HG03520 (cell line): Measurements from ENCODE around the gene CYP46A1.
"Not testable (repeated sequence)": the region's sequence is repeated elsewhere in the genome, so short reads cannot be mapped to it uniquely, and the experiment has no call there.

Experiments
- ATAC-seq: cut with Tn5 transposase; IDR thresholded peaks from one replicate; pipeline ENCODE4 v1.9.1; 2021; ENCODE audit warnings: mild to moderate bottlenecking, moderate library complexity; ENCODE audit not compliant: unreplicated experiment

Gene CYP46A1

DNA sequence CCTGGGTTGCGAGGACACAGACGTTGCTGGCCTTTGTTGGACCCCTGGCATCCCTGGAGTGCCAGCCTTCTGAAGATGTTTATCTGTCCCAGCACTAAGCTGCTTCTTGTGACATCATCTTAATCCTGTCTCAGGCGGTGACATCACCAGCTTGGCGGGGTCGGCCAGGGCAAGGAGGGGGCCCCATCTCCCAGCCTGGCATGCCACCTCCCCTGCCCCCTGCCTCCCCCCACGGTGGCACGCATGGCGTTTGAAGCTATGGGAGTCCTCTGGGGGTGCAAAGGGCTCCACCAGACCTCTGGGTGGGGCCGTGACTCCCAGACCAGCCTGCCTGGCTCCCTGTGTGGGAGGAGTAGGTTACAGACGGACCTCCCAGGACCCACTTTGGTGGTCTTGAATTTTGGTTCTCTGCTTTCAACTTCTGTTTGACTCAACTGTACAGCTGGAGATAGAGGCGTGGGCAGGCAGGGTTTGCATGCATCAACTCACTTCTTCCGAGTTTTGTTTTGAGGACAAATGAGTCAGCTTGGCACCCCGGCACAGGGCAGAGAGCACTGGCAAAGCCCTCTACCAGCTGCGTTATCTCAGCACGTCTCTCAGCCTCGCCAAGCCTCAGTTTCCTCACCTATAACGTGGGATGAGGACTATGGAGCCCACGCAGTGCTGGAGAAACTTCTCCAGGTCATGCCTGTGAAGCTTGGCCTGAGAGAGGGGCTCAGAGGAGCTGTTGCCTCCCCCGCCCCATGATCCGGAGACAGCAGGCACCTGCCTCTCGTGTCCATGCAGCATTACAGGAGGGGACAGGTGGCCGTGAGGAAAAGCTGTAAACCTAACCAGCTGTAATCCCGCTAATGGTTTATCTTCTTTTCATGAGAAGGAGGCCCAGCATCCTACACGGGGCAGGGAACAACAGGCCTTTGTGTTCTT, 70.3 kb downstream of the CYP46A1 start:
- no peak for ATAC-seq

- no peak for ATAC-seq
These were observed 70.9 kb downstream of the CYP46A1 start for GRCh38 chr14:99755068-99755405.

DNA sequence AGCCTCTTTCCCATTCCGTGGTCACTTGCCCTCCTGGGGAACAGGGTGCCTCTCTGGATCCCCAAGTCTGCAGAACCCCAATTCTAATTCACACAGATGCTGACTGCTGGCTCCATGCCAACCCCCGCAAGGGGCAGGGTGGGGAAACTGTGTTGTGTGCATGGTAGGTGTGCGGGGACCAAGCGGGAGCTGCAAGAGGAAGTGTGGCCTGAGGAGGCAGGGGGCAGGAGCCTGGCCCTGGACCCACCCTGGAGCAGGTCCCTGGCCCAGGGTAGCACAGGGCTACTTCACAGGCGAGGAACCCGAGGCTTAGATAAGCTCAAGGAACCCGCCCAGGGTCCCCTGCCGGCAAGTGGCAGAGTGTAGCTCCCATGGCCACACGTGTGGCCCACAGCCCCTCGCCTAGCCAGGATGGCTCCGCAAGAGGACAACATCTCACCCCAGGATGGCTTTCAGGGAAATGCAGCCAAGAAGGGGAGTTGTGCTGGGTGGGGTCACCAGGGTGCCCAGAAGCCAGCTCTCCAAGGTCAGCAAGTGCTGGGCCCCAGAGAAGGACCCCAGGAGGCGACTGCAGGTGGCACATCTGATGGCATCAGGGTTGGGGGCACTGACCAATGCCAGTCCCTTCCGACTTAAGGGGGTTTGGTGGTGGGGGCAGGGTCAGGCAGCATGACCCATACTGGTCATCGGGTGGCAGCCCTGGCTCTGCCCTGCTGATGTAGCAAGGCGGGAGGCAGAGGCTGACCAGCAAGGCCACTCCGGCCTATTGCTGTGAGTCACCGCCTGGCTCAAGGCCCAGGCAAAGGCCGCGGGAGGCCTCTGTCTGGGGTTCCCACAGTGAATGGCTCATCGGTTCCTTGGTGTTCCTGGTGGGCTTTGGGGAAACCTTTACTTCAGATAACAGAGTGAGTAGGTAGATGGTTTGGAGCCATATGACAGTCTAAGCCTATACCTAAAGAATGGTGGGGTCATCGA, 71.8 kb downstream of the CYP46A1 start:
- no peak for ATAC-seq

GRCh38 chr14:99756796-99757195, 72.7 kb downstream of the CYP46A1 start:
- no peak for ATAC-seq

GRCh38 chr14:99757331-99758070, 73.4 kb downstream of the CYP46A1 start:
- no peak for ATAC-seq

DNA sequence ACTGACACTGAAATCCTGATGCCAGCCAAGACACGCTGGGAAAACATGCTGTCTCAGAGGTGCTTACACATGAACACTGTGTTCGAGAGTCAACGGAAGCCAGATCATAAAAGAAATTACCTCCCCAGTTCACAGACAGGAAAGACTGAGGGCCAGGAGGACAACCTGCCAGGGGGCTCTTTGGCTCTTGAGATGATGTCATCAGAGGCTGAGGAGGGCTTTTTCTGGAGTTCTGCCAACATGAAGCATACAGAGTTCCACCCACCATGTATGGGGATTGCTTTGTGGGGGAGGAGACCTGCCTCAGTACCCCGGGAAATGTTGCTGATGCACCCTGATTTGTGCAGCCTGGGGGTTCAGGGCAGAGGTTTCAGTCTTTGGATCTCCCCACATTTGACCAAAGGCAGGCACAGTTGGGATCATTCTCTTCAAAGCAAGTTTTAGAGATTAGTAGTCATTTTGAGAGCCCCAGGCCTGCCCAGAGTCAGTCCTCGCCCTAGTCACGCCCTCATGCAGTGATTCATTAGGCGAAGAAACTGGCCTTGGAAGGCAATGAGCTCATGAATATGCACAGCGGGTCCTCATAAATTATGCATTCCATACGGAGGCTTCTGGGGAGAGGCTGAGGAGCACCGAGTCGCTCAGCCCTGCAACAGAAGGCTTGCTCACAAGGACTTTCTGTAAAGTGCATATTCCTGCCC, 74.2 kb downstream of the CYP46A1 start:
- no peak for ATAC-seq

DNA sequence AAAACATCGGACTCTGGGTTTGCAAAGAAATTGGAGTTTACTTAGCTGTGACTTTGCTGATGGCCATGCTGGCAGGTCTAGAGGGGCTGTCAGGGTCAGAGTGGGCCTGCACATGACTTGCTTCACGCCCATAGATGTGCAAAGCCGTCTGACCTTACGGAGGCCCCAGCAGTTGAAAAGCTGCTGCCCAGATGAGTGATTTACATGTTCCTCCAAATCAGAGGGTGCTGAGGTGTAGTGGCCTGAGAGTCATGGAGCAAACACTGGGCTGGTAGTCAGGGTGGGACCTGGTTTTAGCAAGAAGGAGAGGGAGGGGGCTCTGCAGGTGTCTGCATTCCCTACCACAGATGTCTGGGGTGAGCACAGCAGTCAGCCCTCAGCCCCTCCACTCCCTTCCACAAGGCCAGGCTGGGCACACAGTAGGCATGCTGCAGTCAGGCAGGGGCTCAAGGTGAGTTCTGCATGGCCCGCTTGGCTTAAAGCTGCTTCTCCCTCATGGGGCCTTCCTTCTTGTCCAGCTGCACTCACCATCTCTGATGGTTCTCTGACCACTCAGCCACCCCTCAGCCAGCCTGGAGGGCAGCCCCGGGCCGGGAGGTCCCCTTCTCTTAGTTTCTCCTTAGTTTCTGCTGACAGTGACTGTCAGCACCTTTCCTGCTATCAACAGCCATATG, 74.9 kb downstream of the CYP46A1 start:
- no peak for ATAC-seq

GRCh38 chr14:99759546-99759925, 75.4 kb downstream of the CYP46A1 start:
- no peak for ATAC-seq

DNA sequence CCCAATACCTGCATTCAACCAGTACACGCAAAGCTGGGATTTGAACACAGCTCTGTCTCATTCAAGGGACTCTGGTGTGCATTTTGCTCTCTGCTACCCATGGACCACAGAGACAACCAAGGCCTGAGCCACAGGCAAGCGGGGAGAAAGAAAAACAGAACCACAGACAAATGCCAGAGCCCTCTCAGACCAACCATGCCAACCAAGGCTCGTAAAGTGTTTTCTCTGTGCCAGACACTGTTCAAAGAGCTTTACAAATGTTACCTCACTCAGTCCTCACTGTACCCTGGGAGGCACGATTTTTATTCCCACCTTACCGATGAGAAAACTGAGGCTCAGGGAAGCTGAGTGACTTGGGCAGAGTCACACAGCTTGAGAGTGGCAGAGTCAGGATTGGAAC, 76.7 kb downstream of the CYP46A1 start:
- ATAC-seq, result no peak

GRCh38 chr14:99762911-99763310, 78.8 kb downstream of the CYP46A1 start:
- ATAC-seq, result not testable (repeated sequence)

GRCh38 chr14:99763527-99764221, 79.6 kb downstream of the CYP46A1 start:
- ATAC-seq, result no peak

- no peak for ATAC-seq
These were observed 80.2 kb downstream of the CYP46A1 start for GRCh38 chr14:99764222-99764706.

GRCh38 chr14:99768381-99768780, 84.3 kb downstream of the CYP46A1 start:
- no peak for ATAC-seq

- ATAC-seq, result no peak
These were observed 85.0 kb downstream of the CYP46A1 start for GRCh38 chr14:99769123-99769522.

DNA sequence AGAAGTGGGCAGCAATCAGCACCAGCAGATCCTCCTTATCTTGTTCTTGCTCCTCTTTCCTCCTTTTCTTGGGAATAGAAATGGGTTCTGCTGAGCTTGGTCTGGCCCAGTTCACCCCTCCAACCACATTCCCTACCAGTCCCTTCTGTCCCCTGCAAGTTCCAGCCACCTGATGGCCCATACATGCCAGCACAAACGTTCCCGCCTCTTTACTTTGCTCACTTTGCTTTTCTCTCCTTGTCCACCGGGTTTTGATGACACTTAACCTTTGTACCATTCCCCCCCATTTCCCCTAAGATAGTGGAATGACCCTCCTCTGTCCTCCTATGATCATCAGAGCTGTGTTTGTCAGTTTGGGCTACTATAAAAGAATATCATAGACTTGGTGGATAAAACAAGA, 85.7 kb downstream of the CYP46A1 start:
- ATAC-seq, result no peak

DNA sequence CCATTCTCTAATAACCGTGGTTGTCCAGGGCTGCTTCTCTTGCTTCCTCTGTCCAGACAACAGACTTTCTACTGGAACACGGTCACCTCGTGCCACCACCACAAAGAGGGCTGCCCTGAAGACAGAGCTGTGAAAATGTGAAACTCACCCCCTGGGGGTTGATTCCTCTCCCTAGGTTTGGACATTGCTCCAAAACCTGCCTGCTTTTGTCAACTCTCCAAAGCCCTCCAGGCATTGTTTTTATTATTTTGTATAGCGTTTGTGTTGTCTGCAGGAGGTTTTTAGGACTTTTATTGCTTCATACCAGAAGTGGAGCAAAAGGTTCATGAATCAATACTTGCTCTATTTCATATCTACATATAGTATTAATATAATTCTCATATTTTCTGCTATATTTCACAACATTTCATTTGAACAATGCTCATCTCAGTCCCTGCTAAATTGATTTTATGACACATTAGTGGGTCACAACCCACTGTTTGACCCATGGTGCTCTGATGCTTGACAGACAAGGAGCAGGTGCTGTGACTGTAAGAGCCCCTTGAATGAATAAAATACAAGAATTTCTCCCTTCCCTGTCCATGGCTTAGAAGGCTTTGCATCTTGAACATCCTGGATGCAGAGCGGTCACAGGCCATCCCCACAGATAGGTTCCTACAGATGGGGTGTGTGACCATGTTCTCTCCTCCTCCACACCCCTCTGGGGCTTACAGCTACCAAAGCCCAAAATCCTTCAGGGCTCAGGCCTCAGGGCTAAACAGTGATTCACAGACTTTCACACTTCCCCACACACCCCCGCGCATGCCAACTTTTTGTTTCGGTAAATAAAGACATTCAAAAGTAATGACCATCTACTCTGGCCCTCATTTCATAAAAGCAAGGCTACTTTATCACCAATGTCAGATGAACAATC, 88.5 kb downstream of the CYP46A1 start:
- no peak for ATAC-seq

GRCh38 chr14:99773521-99774497, 89.7 kb downstream of the CYP46A1 start:
- ATAC-seq, result no peak
